Suprapubic skin (tissue), 4 donors: ENCODE measurements around the gene TMEM52. TPM values are rescaled to one million over a fixed set of nuclear protein-coding genes. Genes with fewer than 3 reads are reported as not detected.

Experiments
- DNase-seq, 2 donors: peaks; one replicate each; pipeline ENCODE4 v3.0.0-alpha.2; 2019; ENCODE audit warnings: low spot score in 2 of 2
- H3K27ac ChIP-seq: fragments of 200-600 bp; sonication (generic); one replicate; pipeline ENCODE4 v1.5.1; 2019
- H3K27me3 ChIP-seq: fragments of 200-600 bp; sonication (generic); one replicate; pipeline ENCODE4 v1.5.1; 2019
- H3K36me3 ChIP-seq: fragments of 200-600 bp; sonication (generic); one replicate; pipeline ENCODE4 v1.5.1; 2019
- H3K4me1 ChIP-seq: fragments of 200-600 bp; sonication (generic); one replicate; pipeline ENCODE4 v1.5.1; 2019
- H3K4me3 ChIP-seq: fragments of 200-600 bp; sonication (generic); one replicate; pipeline ENCODE4 v1.5.1; 2019; ENCODE audit warnings: mild to moderate bottlenecking
- H3K9me3 ChIP-seq: fragments of 200-600 bp; sonication (generic); one replicate; pipeline ENCODE4 v1.5.1; 2019
- EP300 ChIP-seq: sonication (generic); formaldehyde crosslinking; IDR thresholded peaks from one replicate; pipeline ENCODE4 v1.6.1; 2017; ENCODE audit warnings: antibody characterized with exemption
- POLR2A ChIP-seq, 2 donors: fragments of 450-650 bp; IDR thresholded peaks; one replicate each; pipeline ENCODE4 v1.6.1; 2017; ENCODE audit warnings: antibody characterized with exemption in 2 of 2, mild to moderate bottlenecking in 2 of 2, moderate library complexity in 2 of 2
- POLR2AphosphoS5 ChIP-seq, 3 donors: sonication (generic); formaldehyde crosslinking; IDR thresholded peaks; one replicate each; pipeline ENCODE4 v1.6.1; 2017; ENCODE audit warnings: antibody characterized with exemption in 3 of 3
- WGBS: methylation state at CpG from one replicate; pipeline ENCODE4 v1.1.5; 2018; 5-methylcytosine and 5-hydroxymethylcytosine counted together
- total RNA-seq, 4 donors: library from RNA; depleted of rRNA; stranded (reverse); fragments of >200 nt; gene quantifications; one replicate each; pipeline ENCODE4 v1.1.0, GENCODE V29; 2016
- TF ChIP-seq, protein P1 (sequence below), 2 donors: fragments of 200-600 bp in 1 of 2; fragments of 450-650 bp in 1 of 2; sonication (generic) in 1 of 2; IDR thresholded peaks; one replicate each; pipeline ENCODE4 v1.5.1; 2016 to 2019; ENCODE audit warnings: antibody characterized with exemption in 2 of 2, mild to moderate bottlenecking in 1 of 2, moderate library complexity in 1 of 2

TMEM52 gene
- total RNA-seq, 4 donors from 2014 or later: 2.2 to 6.0 (median 4.5) TPM

DNA sequence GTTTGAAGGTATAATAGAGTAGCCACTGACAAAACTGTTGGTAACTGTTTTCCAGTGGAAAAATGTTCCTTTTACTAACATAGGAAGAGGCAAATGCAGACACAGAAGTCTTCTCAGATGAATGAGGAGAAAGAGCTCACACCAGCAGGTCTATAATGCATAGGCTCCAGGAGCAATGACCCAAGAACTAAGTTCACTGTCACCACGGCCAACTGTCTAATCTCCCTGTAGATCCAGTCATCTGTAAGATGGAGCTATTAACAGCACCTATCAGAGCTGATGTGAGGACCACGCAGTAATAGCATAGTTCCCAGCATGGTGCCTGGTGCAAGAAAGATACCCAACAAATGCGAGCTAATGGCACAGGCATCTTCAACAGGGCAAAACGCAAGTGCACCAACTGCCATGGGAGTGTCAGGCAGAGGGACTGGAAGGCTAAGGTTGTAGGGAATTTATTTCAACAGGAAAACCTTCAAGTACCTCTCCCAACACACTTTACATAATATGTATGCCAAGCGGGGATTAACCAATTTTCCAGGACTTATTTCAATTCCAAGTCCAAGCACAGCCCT lies 41.1 kb downstream of the TMEM52 start:
- 82% methylated on average over 5 of the region's 5 CpGs for WGBS
- peaks cover 68% of the 10 kb centered on the region for H3K4me1 ChIP-seq
- DNase-seq: no peak

DNA sequence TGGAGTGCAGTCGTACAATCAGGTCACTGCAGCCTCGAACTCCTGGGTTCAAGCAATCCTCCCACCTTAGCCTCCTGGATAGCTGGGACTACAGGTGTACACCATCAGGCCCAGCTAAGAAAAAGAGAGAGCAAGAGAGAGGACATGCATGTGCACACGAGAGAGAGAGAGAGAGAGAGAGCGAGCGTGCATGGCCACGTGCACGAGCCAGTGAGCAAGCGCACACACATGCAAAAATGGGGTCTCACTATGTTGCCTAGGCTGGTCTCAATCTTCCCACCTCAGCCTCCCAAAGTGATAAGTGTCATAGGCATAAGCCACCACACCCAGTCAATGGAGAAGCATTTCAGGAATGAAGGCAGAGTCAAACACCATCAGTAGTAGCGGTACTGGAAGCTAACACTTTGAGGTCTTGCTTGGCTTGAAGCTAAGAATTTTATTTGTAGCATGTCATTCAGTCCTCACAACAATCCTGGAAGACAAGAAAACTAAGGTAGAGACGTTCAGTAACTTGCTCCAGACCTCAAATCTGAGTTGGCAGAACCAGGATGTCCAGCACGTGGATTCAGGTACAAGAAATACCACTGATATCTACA lies 42.6 kb downstream of the TMEM52 start:
- WGBS: 75% methylated on average over 11 of the region's 11 CpGs

More for the DNA sequence above, 41.1 kb downstream of the TMEM52 start:
- Histone ChIP-seq H3K9me3 (no peaks in the 10 kb centered on the region), H3K36me3 (peaks cover 7% of the 10 kb centered on the region), H3K4me3 (no peak overlapping the region), H3K27me3 (no peaks in the 10 kb centered on the region), H3K27ac (no peak overlapping the region)
- TF ChIP-seq, protein P1, sequence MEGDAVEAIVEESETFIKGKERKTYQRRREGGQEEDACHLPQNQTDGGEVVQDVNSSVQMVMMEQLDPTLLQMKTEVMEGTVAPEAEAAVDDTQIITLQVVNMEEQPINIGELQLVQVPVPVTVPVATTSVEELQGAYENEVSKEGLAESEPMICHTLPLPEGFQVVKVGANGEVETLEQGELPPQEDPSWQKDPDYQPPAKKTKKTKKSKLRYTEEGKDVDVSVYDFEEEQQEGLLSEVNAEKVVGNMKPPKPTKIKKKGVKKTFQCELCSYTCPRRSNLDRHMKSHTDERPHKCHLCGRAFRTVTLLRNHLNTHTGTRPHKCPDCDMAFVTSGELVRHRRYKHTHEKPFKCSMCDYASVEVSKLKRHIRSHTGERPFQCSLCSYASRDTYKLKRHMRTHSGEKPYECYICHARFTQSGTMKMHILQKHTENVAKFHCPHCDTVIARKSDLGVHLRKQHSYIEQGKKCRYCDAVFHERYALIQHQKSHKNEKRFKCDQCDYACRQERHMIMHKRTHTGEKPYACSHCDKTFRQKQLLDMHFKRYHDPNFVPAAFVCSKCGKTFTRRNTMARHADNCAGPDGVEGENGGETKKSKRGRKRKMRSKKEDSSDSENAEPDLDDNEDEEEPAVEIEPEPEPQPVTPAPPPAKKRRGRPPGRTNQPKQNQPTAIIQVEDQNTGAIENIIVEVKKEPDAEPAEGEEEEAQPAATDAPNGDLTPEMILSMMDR (IDR thresholded peaks at IDR 0.05): no peak
- TF ChIP-seq EP300 (no peak), POLR2A (IDR thresholded peaks at IDR 0.05) (no peak), POLR2AphosphoS5 (IDR thresholded peaks at IDR 0.05) (no peak)

DNA sequence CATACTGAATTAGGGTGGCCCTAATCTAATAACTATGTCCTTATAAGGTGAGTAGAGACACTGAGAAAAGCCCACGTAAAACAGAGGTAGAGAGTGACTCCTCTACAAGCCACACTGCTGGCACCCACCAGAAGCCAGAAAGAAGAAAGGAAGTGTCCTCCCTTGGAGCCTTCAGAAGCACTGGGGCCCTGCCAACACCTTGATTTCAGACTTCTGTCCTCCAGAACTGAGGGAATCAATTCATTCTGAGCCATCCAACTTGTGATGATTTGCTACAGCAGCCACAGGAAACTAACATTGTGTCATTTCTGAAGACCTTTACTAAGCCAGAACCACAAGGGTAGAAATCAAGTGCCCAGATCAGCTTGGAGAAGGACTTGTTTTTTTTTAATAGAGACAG lies 43.1 kb downstream of the TMEM52 start:
- no peaks in the 10 kb centered on the region for H3K9me3 ChIP-seq
- peaks cover 7% of the 10 kb centered on the region for H3K36me3 ChIP-seq
- peaks cover 61% of the 10 kb centered on the region for H3K4me1 ChIP-seq
- no peak for DNase-seq
- 58% methylated on average over 1 of the region's 1 CpG for WGBS
- no peak overlapping the region for H3K4me3 ChIP-seq
- TF ChIP-seq, protein P1 (IDR thresholded peaks at IDR 0.05): no peak
- TF ChIP-seq EP300 (no peak), POLR2A (IDR thresholded peaks at IDR 0.05) (no peak), POLR2AphosphoS5 (IDR thresholded peaks at IDR 0.05) (no peak)
- H3K27ac ChIP-seq: no peak overlapping the region
- H3K27me3 ChIP-seq: no peaks in the 10 kb centered on the region

More for the DNA sequence above, 42.6 kb downstream of the TMEM52 start:
- no peak for TF ChIP-seq POLR2A (IDR thresholded peaks at IDR 0.05)
- TF ChIP-seq EP300: no peak
- TF ChIP-seq POLR2AphosphoS5 (IDR thresholded peaks at IDR 0.05): no peak
- TF ChIP-seq, protein P1 (IDR thresholded peaks at IDR 0.05): no peak
- no peak overlapping the region for H3K4me3 ChIP-seq
- peaks cover 7% of the 10 kb centered on the region for H3K36me3 ChIP-seq
- no peak overlapping the region for H3K27ac ChIP-seq
- H3K27me3 ChIP-seq: no peaks in the 10 kb centered on the region
- no peaks in the 10 kb centered on the region for H3K9me3 ChIP-seq
- H3K4me1 ChIP-seq: peaks cover 66% of the 10 kb centered on the region
- DNase-seq: no peak

DNA sequence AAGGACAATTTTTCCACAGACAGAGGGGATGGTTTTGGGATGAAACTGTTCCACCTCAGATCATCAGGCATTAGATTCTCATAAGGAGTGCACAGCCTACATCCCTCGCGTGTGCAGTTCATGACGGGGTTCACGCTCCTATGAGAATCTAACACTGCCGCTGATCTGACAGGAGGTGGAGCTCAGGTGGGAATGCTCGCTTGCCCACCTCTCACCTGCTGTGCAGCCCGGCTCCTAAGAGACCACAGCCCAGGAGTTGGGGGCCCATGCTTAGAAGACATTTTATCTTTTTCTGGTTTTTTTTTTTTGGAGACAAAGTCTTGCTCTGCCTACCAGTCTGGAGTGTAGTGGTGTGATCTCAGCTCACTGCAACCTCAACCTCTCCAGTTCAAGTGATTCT lies 44.2 kb downstream of the TMEM52 start:
- TF ChIP-seq EP300: no peak
- TF ChIP-seq, protein P1 (IDR thresholded peaks at IDR 0.05): no peak
- no peak for TF ChIP-seq POLR2A (IDR thresholded peaks at IDR 0.05)
- TF ChIP-seq POLR2AphosphoS5 (IDR thresholded peaks at IDR 0.05): no peak
- H3K4me1 ChIP-seq: peaks cover 53% of the 10 kb centered on the region
- no peak overlapping the region for H3K4me3 ChIP-seq
- H3K27ac ChIP-seq: no peak overlapping the region
- peaks cover 7% of the 10 kb centered on the region for H3K36me3 ChIP-seq
- no peaks in the 10 kb centered on the region for H3K9me3 ChIP-seq
- H3K27me3 ChIP-seq: no peaks in the 10 kb centered on the region
- 96% methylated on average over 7 of the region's 7 CpGs for WGBS
- DNase-seq: no peak

DNA sequence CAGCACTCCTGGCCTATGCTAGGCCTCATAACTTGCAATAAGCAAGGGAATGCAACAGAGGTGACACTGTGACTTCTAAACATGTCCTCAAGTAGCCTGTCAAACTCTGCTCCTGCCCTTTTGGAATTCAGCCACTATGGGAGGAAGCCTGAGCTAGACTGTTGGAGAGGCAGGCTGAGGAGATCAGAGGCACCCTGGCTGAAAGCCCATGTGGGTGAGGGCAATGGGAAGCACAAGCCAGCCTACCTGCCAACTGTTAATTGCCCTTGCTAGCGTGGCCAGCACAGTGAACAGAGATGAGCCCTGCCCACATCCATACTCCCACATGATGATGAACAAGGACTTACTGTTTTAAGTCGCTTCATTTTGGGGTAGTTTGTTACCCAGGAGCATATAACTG lies 45.9 kb downstream of the TMEM52 start:
- Histone ChIP-seq H3K27ac (peak overlapping the region; percentile 27), H3K4me1 (peaks cover 52% of the 10 kb centered on the region), H3K9me3 (no peaks in the 10 kb centered on the region), H3K27me3 (no peaks in the 10 kb centered on the region), H3K4me3 (no peak overlapping the region), H3K36me3 (peaks cover 7% of the 10 kb centered on the region)
- 17% methylated on average over 1 of the region's 2 CpGs for WGBS
- no peak for DNase-seq
- TF ChIP-seq POLR2A (IDR thresholded peaks at IDR 0.05) (no peak), EP300 (no peak), POLR2AphosphoS5 (IDR thresholded peaks at IDR 0.05) (no peak)
- TF ChIP-seq, protein P1 (IDR thresholded peaks at IDR 0.05): no peak
